Measurements from ENCODE around the gene MBD4. TPM values are rescaled to one million over a fixed set of nuclear protein-coding genes. Genes with fewer than 3 reads are reported as not detected.

The MBD4 gene
- total RNA-seq, 2 experiments from 2014 or later = 38.9 to 44.5 TPM

GRCh38 chr3:129473067-129473768 lies 33.5 kb upstream of the MBD4 start:
- ChIA-PET CTCF (interaction anchor here (0.8 to 1.6 kb wide), 2 partner anchors 23 to 74 kb away, joined by 3 read pairs; no protein-coding TSS in a partner anchor), POLR2A (interaction anchor here (0.7 kb wide), 1 partner anchor 18 kb away, joined by 3 read pairs; no protein-coding TSS in a partner anchor)
- no peak for TF ChIP-seq CTCF (IDR thresholded peaks at IDR 0.05)
- H3K36me3 Mint-ChIP-seq (ENCODE audit: low read depth) = peaks cover 7% of the 10 kb centered on the region
- no peak for DNase-seq
- no peaks in the 10 kb centered on the region for H3K27me3 Mint-ChIP-seq
- H3K27ac Mint-ChIP-seq = no peak overlapping the region
- no peak overlapping the region for H3K4me3 Mint-ChIP-seq
- intact Hi-C loops (cut with micrococcal nuclease) = no loop called here
- no peaks in the 10 kb centered on the region for H3K9me3 Mint-ChIP-seq
- ATAC-seq = no peak
- H3K4me1 Mint-ChIP-seq (ENCODE audit: low read depth) = no peaks in the 10 kb centered on the region

GRCh38 chr3:129470861-129471260 lies 31.1 kb upstream of the MBD4 start:
- no peak overlapping the region for H3K27ac Mint-ChIP-seq

GRCh38 chr3:129469026-129469425 lies 29.3 kb upstream of the MBD4 start:
- intact Hi-C loops (cut with micrococcal nuclease) = no loop called here
- H3K27ac Mint-ChIP-seq = no peak overlapping the region
- CTCF ChIA-PET = interaction anchor here (1.6 kb wide), 2 partner anchors 21 to 125 kb away, joined by 3 to 5 read pairs; no protein-coding TSS in a partner anchor
- H3K27me3 Mint-ChIP-seq = no peaks in the 10 kb centered on the region
- no peaks in the 10 kb centered on the region for H3K4me1 Mint-ChIP-seq (ENCODE audit: low read depth)
- no peak for ATAC-seq
- POLR2A ChIA-PET = no interaction called here
- peaks cover 7% of the 10 kb centered on the region for H3K36me3 Mint-ChIP-seq (ENCODE audit: low read depth)
- no peaks in the 10 kb centered on the region for H3K9me3 Mint-ChIP-seq
- TF ChIP-seq CTCF (IDR thresholded peaks at IDR 0.05) = no peak
- no peak overlapping the region for H3K4me3 Mint-ChIP-seq
- no peak for DNase-seq

More at GRCh38 chr3:129470861-129471260, 31.1 kb upstream of the MBD4 start:
- H3K9me3 Mint-ChIP-seq = no peaks in the 10 kb centered on the region
- DNase-seq = no peak
- POLR2A ChIA-PET = no interaction called here
- no peak overlapping the region for H3K4me3 Mint-ChIP-seq
- H3K4me1 Mint-ChIP-seq (ENCODE audit: low read depth) = no peaks in the 10 kb centered on the region
- CTCF ChIA-PET = no interaction called here
- H3K27me3 Mint-ChIP-seq = no peaks in the 10 kb centered on the region
- peaks cover 7% of the 10 kb centered on the region for H3K36me3 Mint-ChIP-seq (ENCODE audit: low read depth)
- intact Hi-C loops (cut with micrococcal nuclease) = no loop called here
- no peak for ATAC-seq
- no peak for TF ChIP-seq CTCF (IDR thresholded peaks at IDR 0.05)

GRCh38 chr3:129467932-129468331 lies 28.2 kb upstream of the MBD4 start:
- POLR2A ChIA-PET = no interaction called here
- Mint-ChIP-seq H3K9me3 (no peaks in the 10 kb centered on the region), H3K27ac (no peak overlapping the region), H3K27me3 (no peaks in the 10 kb centered on the region), H3K36me3 (ENCODE audit: low read depth) (peaks cover 7% of the 10 kb centered on the region), H3K4me1 (ENCODE audit: low read depth) (no peaks in the 10 kb centered on the region), H3K4me3 (no peak overlapping the region)
- ATAC-seq (no peak), DNase-seq (no peak)
- CTCF ChIA-PET = interaction anchor here (0.8 kb wide), 1 partner anchor 84 kb away, joined by 6 read pairs; no protein-coding TSS in a partner anchor
- TF ChIP-seq CTCF (IDR thresholded peaks at IDR 0.05) = no peak
- intact Hi-C loops (cut with micrococcal nuclease) = no loop called here

- ATAC-seq (no peak), DNase-seq (no peak)
- POLR2A ChIA-PET = no interaction called here
- no peaks in the 10 kb centered on the region for H3K36me3 Mint-ChIP-seq (ENCODE audit: low read depth)
- no peak for TF ChIP-seq CTCF (IDR thresholded peaks at IDR 0.05)
- intact Hi-C loops (cut with micrococcal nuclease) = no loop called here
- H3K4me1 Mint-ChIP-seq (ENCODE audit: low read depth) = peaks cover 2% of the 10 kb centered on the region
- no peaks in the 10 kb centered on the region for H3K9me3 Mint-ChIP-seq
- no peak overlapping the region for H3K27ac Mint-ChIP-seq
- no peaks in the 10 kb centered on the region for H3K27me3 Mint-ChIP-seq
- CTCF ChIA-PET = interaction anchor here (1.2 to 1.3 kb wide), 2 partner anchors 17 to 80 kb away, joined by 4 read pairs; no protein-coding TSS in a partner anchor
- no peak overlapping the region for H3K4me3 Mint-ChIP-seq
Measured at GRCh38 chr3:129463716-129464115, 24.0 kb upstream of the MBD4 start.

Measured in activated CD8-positive, alpha-beta T cell treated with anti-CD3 and anti-CD28 coated beads for 36 hours (primary cell).